RPMI8226 (cell line): ENCODE results near the gene PACSIN3.
"Not testable (repeated sequence)": the region's sequence is repeated elsewhere in the genome, so short reads cannot be mapped to it uniquely, and the experiment has no call there.

Experiments
- DNase-seq: peaks from one replicate; pipeline ENCODE4 v3.0.0-alpha.2; 2015

The PACSIN3 gene

DNA sequence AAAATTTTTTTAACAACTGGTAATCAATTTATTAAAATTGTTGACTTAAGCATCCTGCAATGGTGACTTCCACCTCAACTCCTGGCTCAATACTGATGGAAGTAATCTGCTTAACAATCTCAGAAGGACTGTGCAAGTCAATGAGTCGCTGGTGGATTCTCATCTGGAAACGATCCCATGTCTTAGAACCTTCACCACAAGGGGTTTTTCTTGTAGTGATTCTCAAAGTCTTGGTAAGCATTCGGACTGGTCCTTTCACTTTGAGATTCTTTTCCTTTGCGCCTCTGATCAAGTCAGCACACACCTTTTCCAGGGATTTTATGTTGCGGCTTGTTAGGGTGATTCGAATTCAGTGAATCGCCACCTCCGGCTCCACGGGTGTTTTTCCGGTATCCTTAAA, 4.9 kb upstream of the PACSIN3 start:
- DNase-seq = not testable (repeated sequence)

DNA sequence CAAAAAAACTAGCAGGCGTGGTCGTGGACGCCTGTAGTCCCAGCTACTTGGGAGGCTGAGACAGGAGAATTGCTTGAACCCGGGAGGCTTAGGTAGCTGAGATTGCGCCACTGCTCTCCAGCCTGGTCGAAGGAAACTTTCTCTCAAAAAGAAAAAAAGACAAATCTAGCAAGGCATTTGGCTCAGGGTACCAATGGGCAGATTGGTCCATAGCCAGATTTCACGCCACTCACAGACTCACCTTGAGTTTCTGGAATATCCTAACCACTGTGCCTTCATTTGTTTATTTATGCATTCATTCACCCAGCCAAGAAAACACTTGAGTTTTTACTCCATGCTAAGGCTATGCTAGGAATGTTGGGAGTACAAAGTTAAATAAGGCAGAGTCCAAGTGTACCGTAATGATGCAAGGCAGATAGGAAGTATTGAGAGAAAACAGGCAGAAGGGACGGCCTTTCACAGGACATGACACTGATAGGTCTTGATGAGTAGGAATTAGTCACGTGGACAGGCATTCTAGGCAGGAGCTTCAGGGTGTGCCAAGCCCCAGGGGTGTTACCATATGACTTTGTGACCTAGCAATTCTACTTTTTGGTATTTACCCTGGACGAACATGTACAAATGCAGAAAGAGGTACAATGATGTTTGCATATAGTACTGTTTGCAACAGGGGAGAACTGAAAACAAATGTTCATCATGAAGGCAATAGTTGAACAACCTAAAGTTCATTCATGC, 3.0 kb upstream of the PACSIN3 start:
- no peak for DNase-seq

DNA sequence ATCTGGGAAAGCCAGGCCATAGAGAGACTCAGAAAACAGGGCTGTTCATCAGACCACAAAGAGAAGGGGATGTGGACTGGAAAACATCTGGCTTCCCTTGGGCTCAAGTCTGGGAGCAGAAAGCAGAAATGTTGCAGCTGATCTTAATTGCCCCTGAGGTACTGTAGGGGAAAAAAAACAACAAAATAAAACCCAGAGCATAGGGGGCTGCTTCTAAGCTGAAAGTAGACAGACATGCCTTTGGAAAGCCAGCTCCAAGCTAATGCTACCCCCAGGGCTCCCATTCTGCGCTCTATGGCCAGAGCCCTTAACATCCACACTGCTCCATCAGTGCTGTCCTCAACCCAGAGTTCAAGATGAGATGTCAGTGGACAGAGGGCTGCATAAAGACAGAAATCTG, 2.0 kb upstream of the PACSIN3 start:
- no peak for DNase-seq

DNA sequence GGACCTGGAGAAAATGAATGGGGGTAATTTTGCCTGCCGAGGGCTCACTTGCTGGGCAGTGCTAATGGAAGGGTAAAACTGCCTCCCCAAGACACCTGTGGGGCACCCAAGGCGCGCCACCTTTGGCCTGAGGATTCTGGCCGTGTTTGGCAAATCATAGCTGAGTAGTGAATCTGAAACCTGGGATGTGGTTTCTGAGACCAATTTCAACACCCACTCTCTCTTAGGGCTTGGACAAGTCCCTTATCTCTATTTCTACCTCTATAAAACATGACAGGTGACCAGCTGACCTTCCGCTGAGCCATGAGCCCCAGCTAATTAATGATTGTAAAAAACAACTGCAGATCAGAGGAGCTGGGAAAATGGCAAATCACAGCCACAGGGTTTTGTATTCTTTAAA, 1.5 kb upstream of the PACSIN3 start:
- peak; percentile 80 for DNase-seq

DNA sequence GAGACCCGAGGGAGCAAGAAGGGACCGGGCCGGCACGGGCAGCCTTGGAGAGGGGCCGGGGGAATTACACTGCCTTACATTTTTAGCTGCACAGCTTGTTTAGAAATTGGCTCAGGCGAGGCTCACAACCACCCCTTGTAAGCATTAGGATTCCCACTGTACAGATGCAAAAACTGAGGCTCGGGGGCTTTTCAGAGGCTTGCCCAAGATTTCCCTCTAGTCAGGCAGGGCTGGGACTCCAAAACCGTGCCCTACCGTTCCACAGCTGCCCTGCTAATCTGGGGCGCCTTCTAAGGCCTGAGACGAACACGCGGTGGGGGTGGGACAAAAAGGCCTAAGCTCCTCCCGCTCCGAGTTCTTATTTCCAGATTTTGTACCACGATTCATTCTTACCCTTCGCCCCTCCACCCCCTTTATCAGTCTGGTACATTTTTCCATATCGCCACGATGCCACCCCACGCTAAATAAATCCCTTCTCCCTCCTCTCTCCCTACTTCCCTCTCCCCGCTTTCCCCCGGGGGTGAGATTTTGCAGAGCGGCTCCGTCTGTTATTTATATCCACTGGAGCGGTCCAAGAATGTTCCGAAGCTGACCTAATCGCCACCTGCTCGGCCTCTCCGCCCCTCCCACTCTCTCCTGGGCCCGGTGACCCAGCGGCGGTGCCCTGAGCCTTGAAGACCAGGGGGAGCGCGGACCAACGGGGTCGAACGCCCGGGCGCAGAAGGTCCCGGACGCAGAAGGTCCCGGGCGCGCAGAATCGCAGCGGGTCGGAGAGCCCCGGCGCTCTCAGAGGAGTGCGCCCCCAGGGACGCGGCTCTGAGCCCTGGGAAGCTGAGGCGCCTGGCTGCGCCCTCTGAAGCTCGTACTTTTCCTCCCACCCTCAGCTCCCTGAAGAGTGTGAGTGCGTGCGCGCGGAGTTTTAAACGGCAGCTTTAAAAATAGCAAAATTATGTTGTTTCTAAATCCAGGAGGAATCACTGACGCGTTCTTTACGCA, 764 bp upstream of the PACSIN3 start:
- DNase-seq = peak; percentile 87

DNA sequence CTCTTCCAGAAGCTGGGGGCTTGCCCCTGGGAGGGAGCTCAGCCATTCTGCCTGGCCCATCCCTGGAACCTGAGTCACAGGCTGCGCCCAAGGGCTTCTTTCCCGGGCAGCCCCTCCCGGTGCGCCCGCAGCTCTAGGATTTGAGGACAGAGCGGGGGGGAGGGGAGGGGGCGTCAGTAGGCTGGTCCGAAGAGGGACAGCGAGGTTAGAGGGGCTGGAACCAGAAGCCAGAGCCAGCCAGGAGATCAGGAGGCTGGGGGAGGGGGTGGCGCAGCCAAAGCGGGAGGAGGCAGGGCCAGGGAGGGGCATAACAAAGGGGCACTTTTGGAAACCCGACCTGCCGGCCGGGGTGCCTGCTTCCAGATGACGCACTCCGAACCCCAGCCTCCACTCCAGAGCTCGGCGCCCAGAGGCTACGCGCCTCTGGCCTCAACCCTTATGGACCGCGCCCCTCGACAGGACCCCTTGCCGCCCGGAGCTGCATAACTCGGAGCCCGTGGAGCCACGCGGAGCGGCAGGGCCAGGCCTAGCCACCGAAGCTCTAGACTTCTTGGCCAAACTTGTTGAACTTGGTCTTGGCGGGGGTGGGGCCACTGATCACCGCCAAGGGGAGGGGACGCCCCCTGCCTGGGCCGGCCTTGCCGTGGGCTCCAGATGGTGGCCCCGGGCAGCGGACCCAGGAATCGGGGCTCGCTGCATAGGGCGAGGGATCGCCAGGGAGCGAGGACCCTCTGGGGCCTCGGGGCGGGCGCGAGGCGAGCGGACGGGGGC, 744 bp downstream of the PACSIN3 start:
- peak; percentile 20 for DNase-seq

DNA sequence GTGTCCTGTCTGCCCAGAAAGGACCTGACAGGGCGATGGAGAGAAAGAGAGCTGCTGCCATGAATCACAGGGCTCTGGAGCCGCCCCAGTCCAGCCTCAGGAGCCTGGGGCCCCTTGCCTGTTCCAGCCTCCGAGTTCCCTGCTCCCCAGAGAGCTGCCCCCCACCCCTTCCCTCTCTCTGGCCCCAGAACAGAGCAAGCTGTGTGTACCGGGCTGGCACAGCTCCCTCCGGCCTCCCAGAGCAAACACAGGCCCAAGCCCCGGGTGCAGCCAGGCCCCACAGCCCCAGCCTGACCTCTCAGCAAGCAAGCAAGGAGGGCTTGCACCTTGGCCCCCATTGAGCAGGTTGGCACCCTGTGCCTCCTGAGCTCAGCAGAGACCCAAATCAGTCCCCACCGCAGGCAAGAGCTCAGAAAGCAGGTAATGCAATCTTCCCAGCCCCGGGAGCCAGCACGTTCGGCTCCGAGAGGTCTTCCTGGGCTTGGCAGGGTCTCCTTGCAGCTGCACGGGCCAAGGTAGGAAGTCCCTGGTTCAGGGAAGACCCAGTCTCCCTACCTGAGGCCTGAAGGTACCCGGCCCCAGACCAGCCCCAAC, 1.4 kb downstream of the PACSIN3 start:
- DNase-seq = no peak

DNA sequence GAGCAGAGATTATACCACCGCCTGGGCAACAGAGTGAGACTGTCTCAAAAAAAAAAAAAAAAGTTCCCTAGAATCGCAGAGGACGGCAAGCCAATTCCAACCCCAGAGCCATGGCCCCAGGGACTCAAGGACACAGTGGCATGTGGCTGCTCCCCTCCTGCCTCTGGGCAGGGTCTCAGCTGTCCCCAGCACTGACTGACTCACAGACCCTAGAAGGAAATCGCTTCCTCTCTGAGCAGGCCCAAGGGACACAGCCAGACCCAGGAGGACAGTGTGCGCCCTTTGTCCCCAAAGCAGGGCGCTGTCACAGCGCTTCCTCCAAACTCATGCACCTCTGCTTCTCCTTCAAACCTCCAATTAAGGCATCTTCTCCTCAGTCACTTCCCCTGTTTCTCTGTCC, 2.3 kb downstream of the PACSIN3 start:
- DNase-seq = no peak

DNA sequence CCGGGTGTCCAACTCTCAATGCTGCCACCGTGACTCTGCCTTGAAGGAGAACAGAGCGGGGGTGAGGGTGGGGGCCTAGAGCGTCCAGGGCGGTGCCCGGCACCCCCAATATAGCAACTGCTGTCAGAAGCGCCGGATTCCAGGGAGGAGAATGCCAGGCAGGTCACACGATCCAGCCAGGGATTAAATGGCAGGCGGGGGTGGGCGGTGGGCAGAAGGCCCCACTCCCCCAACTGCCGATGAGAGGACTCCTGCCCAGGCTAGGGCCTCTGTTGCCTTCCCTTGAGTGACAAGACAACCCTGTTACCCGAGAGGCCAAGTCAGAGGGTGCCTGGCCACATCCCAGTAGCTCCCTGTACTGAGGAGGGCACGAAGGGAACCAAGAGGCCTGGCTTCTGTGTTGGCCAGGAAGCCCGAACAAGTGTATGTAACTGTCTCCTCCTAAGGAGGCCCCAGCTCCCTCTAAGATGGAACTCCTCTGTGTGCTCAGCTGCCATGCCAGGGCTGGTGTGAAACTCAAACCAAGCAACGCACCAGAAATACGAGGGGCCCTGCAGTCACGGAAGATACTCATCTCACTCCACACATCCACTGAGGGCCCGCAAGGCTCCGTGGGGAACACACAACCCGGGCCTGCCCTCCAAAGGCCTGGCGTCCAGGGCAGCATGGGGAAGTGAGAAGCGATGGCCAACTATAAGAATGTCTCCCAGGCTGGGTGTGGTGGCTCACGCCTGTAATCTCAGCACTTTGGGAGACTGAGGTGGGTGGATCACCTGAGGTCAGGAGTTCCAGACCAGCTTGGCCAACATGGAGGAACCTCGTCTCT, 3.0 kb downstream of the PACSIN3 start:
- DNase-seq = no peak

DNA sequence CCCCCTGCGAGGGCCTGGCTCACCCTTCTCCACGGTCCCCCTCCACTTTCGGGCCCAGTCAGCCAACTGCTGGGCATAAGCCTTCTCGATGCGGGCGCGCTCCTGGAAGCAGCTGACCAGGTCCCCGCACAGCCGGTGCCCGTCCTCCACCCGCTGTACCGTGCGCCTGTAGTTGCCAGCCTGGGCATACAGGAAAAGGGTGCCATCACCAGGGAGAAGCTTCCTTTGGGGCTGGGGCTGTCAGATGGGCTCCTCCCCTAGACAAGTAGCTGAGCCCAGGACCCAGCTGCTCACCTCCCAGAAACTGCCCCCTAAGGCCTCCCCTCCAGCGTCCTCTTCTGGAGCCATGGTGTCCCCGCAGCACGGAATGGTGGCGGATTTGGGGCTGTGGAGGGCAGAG, 3.9 kb downstream of the PACSIN3 start:
- DNase-seq = no peak

DNA sequence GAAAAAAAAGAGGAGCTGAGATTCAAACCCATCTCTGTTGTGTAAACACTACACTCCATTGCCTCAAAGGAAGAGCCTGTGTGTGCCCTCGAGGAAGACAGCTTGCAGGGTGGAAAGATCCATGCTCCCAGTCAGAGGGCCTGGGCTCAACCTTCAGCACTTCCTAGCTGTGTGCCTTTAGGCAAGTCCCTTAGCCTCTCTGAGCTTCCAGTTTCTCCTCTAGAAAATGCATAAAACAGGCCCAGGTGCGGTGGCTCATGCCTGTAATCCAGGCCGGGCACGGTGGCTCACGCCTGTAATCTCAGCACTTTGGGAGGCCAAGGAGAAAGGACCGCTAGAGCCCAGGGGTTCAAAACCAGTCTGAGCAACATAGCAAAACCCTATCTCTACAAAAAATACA, 5.0 kb downstream of the PACSIN3 start:
- no peak for DNase-seq

DNA sequence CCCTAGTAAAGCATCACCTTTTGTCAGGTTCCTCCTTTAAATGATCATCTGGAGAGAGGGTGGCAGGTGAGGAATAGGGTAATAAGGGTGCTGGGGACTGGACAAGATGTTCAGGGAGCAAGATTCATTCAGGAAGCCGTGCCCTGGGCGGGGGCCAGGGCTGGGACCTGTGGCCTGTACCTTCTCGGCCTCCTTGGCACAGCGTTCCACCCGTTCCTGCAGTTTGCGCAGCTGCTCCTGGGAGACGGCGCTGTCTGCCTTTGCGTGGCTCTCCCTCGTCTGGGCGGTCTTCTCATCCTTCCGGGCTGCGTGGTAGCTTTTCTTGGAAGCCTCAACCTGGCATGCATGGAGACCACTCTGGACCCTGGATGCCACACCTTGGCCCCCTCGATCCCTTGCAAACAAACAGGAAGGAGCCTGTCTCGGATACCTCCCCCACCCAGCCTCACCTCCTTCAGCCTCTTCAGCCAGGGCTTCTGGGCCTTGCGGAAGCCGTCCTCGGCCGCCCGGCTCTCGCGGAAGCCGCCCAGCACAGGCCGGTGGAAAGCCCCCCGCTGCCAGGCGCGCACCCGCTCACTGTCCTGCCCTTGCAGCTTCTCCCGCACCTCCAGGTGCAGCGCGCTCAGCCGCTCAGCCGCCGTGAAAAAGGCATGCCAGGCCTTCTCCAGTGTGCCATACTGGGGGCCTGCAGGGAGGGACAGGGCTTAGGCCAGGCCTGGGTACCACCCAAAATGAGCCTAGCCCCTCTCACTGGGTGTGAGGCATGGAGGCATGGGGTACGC, 6.0 kb downstream of the PACSIN3 start:
- DNase-seq = no peak

DNA sequence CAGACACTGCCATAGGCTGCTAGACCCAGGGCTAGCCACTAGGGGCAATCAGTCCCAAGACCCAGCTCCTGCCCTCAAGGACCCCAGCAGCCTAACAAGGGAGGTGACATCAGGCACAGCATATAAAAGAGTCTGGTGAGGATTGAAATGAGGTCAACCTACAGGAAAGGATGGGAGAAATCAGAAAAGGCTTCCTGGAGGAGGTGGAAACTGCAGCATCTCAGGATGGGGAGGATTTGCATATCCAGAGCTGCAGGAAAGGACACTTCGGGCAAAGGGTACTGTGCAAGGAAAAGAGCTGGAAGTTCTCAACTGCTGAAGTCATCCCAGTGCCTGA, 6.6 kb downstream of the PACSIN3 start:
- DNase-seq = peak; percentile 75

DNA sequence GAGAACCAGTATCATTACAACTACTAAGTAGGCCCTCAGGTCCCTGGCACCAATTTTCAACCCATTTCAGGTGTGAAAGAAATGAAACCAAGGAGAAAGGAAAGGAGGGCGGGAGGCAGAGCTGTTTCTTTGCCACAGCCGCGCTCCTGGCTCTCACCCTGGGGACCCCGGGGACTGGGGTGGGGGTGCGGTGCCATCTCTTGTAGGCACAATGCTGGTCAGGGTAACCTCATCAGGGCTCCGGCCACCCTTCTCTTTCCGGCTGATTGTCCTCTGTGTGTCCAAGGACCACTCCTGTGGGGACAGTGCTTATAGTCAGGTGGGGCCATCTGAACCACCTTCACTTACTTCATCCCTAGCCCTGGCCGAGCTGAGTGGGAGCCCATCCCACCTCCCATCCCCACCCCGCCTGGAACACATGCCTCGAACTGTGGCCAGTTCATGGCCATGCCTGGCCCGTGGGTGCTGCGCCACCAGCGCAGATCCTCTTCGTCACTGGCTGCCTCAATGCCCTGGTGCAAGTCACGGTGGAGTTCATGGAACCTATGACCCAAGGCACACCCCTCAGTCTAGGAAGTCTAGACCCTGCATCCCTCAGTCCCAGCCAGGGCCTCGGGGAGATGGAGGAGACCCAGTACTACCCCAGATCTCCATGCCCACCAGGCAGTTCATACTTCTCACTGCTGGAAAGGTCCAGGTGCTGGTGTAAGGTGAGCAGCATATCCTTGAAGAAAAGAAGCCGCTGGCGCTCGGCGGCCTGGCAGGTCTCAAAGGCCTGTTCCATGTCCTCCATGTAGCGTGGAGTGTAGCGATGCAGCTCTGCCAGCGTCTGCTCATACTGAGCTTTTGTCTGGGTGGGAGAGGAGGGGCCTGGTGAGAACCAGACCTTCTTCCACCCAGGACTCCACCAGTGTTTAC, 7.2 kb downstream of the PACSIN3 start:
- no peak for DNase-seq

DNA sequence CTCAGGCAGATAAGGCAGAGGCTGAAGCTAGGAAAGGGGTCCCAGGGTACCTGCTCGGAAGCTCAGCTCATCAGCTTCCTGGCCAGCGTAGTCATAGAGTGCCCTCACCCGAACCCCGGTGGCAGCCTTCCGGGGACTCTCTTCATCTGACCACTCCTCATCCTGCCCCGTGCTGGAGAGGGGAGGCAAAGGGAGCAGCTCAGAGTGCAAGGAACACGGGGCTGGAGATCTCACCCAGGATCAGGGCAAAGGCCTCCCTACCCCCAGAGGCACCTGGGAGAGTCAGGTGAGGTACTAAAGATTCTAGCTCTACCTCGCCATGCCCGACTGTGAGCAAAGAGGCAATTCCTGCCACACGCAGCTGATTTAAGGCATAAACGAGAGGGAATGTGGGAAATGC, 7.9 kb downstream of the PACSIN3 start:
- no peak for DNase-seq

DNA sequence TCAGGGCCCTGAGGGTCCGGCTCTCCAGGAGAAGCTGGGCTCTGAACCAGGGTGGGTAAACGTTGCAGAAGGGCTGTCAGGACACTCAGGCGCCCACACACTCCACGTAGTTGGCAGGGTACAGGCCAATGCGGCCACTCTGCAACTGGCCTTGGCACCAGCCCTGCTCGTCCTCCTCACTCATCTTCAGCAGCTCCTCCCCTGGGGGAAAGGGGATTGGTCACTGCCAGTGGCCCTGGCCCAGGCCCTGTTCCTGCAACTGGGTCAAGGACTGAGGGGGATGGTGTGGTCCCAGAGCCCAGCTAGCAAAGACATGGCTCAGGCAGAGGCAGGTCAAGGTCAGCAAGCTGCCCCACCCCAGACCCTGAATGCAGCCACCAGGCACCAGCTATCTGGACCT, 8.4 kb downstream of the PACSIN3 start:
- no peak for DNase-seq

DNA sequence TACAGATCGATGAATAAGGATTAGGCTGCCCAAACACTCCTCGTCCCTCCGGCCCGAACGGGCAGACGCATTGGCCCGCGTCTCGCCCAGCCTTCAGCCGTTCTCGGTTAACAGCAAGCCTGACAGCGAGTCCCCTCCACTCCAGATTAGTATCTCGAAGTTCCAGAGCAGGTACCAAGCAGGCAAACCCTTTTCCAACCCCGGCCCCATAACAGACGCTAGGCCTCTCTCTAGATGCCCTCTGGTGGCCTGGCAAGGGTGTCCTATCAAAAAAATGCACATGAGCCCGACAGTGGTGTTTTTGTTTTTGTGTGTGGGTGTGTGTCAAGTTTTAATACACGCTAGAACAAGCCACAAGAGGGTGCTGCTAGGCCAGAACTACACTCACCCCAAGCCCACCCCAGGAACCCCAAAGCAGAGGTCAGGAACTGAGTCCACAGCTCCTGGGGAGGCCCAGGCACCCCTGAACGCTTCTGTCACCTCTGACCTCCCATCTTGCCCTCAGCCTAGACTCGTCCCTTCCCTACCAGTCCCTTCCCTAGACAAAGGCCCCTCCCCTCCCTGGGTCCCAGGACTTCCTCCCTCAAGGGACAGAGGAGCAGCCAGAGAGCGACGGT, 8.9 kb downstream of the PACSIN3 start:
- peak; percentile 91 for DNase-seq

DNA sequence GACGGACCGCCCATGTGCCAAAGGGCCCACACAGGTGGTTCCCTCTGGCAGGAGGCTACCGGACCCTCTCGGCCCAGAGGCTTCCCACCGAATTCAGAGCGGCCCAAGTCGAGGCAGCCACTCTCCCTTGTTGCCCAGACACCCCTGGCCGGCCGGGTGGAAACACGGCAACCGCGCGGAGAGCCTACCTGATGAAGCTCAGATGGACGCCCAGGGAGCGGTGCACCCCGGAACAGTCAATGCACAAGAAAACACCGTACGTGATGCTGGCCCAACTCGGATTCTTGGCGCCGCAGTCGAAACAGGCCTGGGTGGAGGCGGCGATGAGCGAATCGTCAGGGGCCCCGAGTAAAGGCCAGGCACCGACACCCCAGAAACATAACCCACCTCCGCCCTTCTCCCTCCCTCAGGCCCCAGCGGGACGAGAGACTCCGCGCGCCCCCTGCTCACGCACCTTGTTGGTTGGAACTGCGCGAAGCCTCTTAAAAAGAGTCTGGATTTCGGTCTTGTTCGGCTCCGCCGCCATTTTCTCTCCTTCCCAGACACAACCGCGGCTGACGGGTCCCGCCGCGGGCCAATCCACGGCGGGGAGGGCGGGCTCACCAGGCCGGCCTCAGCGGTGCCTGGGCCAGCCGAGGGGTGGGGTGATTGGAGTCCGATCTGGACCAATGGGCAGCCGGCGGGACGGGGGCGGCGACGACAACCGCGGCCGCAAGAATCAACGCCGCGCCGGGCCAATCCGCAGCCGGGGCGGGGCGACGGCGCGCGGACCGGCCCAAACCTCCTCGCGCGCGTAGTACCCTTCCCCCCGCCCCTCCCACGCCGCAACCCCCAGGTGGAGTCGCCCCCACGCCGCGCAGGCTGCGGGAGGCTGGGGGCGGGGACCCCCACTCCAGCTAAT, 9.7 kb downstream of the PACSIN3 start, which contains the start of gene ARFGAP2:
Gene ARFGAP2 (minus strand): TSS at position 552 of the 901 bp plus-strand sequence. CDS start 26 bp downstream, at position 526.
- peak; percentile 99 for DNase-seq
